K562 (cell line): ENCODE results near the gene RCC1. TPM values are rescaled to one million over a fixed set of nuclear protein-coding genes. Genes with fewer than 3 reads are reported as not detected.

Experiments used
- ATF7 ChIP-seq: fragments of 450-650 bp; IDR thresholded peaks from 2 replicates; pipeline ENCODE4 v1.7.1; 2014; ENCODE audit warnings: mild to moderate bottlenecking, moderate library complexity
- BRCA1 ChIP-seq, 2 experiments: fragments of 450-650 bp in 1 of 2; sonication (generic) in 1 of 2; formaldehyde crosslinking in 1 of 2; IDR thresholded peaks; 2 replicates each; pipeline versions ENCODE4 v1.5.0 to v1.6.1; 2017 to 2020; ENCODE audit warnings: mild to moderate bottlenecking in 1 of 2, missing genetic modification reagents in 1 of 2
- CREB1 ChIP-seq, 2 experiments: sonication (generic) in 1 of 2; formaldehyde crosslinking in 1 of 2; IDR thresholded peaks; 2 replicates each; pipeline versions ENCODE4 v1.6.1 to v1.8.0; 2012 to 2022; ENCODE audit warnings: inconsistent platforms in 1 of 2, mild to moderate bottlenecking in 1 of 2, missing genetic modification reagents in 1 of 2, moderate library complexity in 1 of 2
- DLX4 ChIP-seq: fragments of 250-450 bp; sonication (Bioruptor Pico); IDR thresholded peaks from 2 replicates; pipeline ENCODE4 v1.6.1; 2021; ENCODE audit warnings: mild to moderate bottlenecking
- E2F3 ChIP-seq: fragments of 250-450 bp; sonication (Bioruptor Pico); IDR thresholded peaks from 2 replicates; pipeline ENCODE4 v1.4.0; 2020; ENCODE audit warnings: mild to moderate bottlenecking
- E2F6 ChIP-seq, 2 experiments: IDR thresholded peaks; 2 replicates each; pipeline ENCODE4 v1.6.1; 2011; ENCODE audit warnings: borderline replicate concordance in 1 of 2, control low read depth in 1 of 2, low read depth in 1 of 2, low read length in 1 of 2, mild to moderate bottlenecking in 1 of 2, mixed read lengths in 1 of 2, moderate library complexity in 1 of 2; ENCODE audit not compliant: insufficient read depth in 1 of 2, insufficient read length in 1 of 2, poor library complexity in 1 of 2, severe bottlenecking in 1 of 2; ENCODE audit errors: extremely low read depth in 1 of 2
- ELF1 ChIP-seq: fragments of 200-800 bp; sonication (Bioruptor generic); IDR thresholded peaks from 2 replicates; pipeline ENCODE4 v1.6.1; 2016; ENCODE audit warnings: missing genetic modification characterization, missing compliant biosample characterization
- EP400 ChIP-seq: fragments of 450-650 bp; IDR thresholded peaks from 2 replicates; pipeline ENCODE4 v1.6.1; 2017; ENCODE audit warnings: antibody characterized with exemption, mild to moderate bottlenecking, moderate library complexity
- EZH2 ChIP-seq: IDR thresholded peaks from 2 replicates; pipeline ENCODE4 v1.6.1; 2012; ENCODE audit warnings: low read depth, mild to moderate bottlenecking, inconsistent platforms, low read length, borderline replicate concordance
- HDGF ChIP-seq: fragments of 450-650 bp; IDR thresholded peaks from 2 replicates; pipeline ENCODE4 v1.6.1; 2016
- HMGN3 ChIP-seq: IDR thresholded peaks from 2 replicates; pipeline ENCODE4 v1.6.1; 2011; ENCODE audit warnings: borderline replicate concordance, low read depth, mild to moderate bottlenecking, mixed read lengths, low read length; ENCODE audit not compliant: insufficient read length; ENCODE audit errors: extremely low read depth
- KHSRP ChIP-seq: fragments of 450-650 bp; IDR thresholded peaks from 2 replicates; pipeline ENCODE4 v1.6.1; 2017
- MTF1 ChIP-seq: fragments of 250-450 bp; sonication (Bioruptor Pico); IDR thresholded peaks from 2 replicates; pipeline ENCODE4 v1.9.0; 2021; ENCODE audit warnings: moderate library complexity, mild to moderate bottlenecking, inconsistent platforms, borderline replicate concordance
- MYC ChIP-seq, 2 experiments: fragments of 250-450 bp in 1 of 2; sonication (Bioruptor Pico) in 1 of 2; IDR thresholded peaks; 2 replicates each; pipeline versions ENCODE4 v1.5.1 to v1.6.1; 2012 to 2021; ENCODE audit warnings: low read depth in 2 of 2, borderline replicate concordance in 1 of 2, improper control_type of control experiment in 1 of 2, low read length in 1 of 2, mild to moderate bottlenecking in 1 of 2, moderate library complexity in 1 of 2
- NFRKB ChIP-seq: fragments of 450-650 bp; IDR thresholded peaks from 2 replicates; pipeline ENCODE4 v1.6.1; 2016; ENCODE audit warnings: low read depth
- NONO ChIP-seq, 2 experiments: fragments of 200-400 bp in 1 of 2; fragments of 450-650 bp in 1 of 2; formaldehyde crosslinking in 1 of 2; IDR thresholded peaks; 2 replicates each; pipeline ENCODE4 v1.6.1; 2017; ENCODE audit warnings: low read depth in 2 of 2, mild to moderate bottlenecking in 2 of 2, moderate library complexity in 2 of 2, low read length in 1 of 2
- NR3C1 ChIP-seq: sonication (generic); formaldehyde crosslinking; IDR thresholded peaks from 2 replicates; pipeline ENCODE4 v1.8.1; 2022; ENCODE audit warnings: missing genetic modification reagents
- NR4A1 ChIP-seq, 2 experiments: fragments of 250-450 bp in 1 of 2; fragments of 450-650 bp in 1 of 2; sonication (Bioruptor Pico) in 1 of 2; IDR thresholded peaks; 2 replicates each; pipeline versions ENCODE4 v1.4.0 to v1.6.1; 2016 to 2020; ENCODE audit warnings: mild to moderate bottlenecking in 2 of 2, missing compliant biosample characterization in 1 of 2, missing genetic modification characterization in 1 of 2, moderate library complexity in 1 of 2
- SMAD2 ChIP-seq: fragments of 150-350 bp; IDR thresholded peaks from 2 replicates; pipeline ENCODE4 v1.6.1; 2014; ENCODE audit warnings: low read depth, mild to moderate bottlenecking, low read length
- SNRNP70 ChIP-seq: fragments of 200-400 bp; formaldehyde crosslinking; optimal IDR thresholded peaks from 2 replicates; pipeline ENCODE3; 2017; ENCODE audit warnings: low read depth, low read length
- THAP7 ChIP-seq: fragments of 250-450 bp; sonication (Bioruptor Pico); IDR thresholded peaks from 2 replicates; pipeline ENCODE4 v1.5.0; 2021
- TRIM24 ChIP-seq, 2 experiments: fragments of 450-650 bp; IDR thresholded peaks; 2 replicates each; pipeline ENCODE4 v1.6.1; 2016
- U2AF1 ChIP-seq: fragments of 200-400 bp; formaldehyde crosslinking; optimal IDR thresholded peaks from 2 replicates; pipeline ENCODE3; 2017; ENCODE audit warnings: mild to moderate bottlenecking, low read depth, low read length, moderate library complexity
- ZBTB17 ChIP-seq: fragments of 450-650 bp; formaldehyde crosslinking; IDR thresholded peaks from 2 replicates; pipeline ENCODE4 v1.4.0; 2020; ENCODE audit warnings: mild to moderate bottlenecking
- ZBTB7A ChIP-seq: IDR thresholded peaks from 2 replicates; pipeline ENCODE4 v1.6.1; 2011; ENCODE audit warnings: low read depth, mild to moderate bottlenecking, low read length, moderate library complexity, borderline replicate concordance; ENCODE audit not compliant: control insufficient read depth
- ZNF584 ChIP-seq: fragments of 200-800 bp; sonication (Bioruptor generic); IDR thresholded peaks from 2 replicates; pipeline ENCODE4 v1.6.1; 2016; ENCODE audit warnings: low read depth, mild to moderate bottlenecking, missing genetic modification characterization, missing compliant biosample characterization
- polyA plus RNA-seq, 8 experiments: library from polyadenylated mRNA; depleted of rRNA in 4 of 8; stranded (reverse) in 5 of 8; unstranded in 3 of 8; fragments of >200 nt; fragmentation: Nextera tagmentation in 2 of 8; fragmentation: Illumina TruSeq in 1 of 8; extraction: Ambion mirVana in 2 of 8; extraction: Trizol in 1 of 8; gene quantifications; 2 replicates each; pipeline versions ENCODE4 v1.2.1 to v1.2.3, GENCODE V29; 2011 to 2014; ENCODE audit warnings: inconsistent platforms in 1 of 8, missing spikeins in 1 of 8
- total RNA-seq, 7 experiments: library from RNA; depleted of rRNA in 6 of 7; stranded (reverse); fragments of >200 nt in 6 of 7; fragmentation: Illumina TruSeq in 2 of 7; extraction: Trizol in 2 of 7; gene quantifications; 2 replicates each; pipeline versions ENCODE4 v1.2.1 to v1.2.3, GENCODE V29; 2011 to 2021; ENCODE audit warnings: low replicate concordance in 1 of 7

The RCC1 gene
- total and polyA plus RNA-seq, 9 of the 15 experiments (the other 6 are each of a cell fraction or from before 2014, with no cell fraction given) = 16.4 to 202 (median 107) TPM

- TF ChIP-seq NR4A1 (CRISPR knock-in tag; IDR thresholded peaks at IDR 0.05) (no peak), NR4A1 (tag; IDR thresholded peaks at IDR 0.05) (no peak), DLX4 (CRISPR knock-in tag) (no peak), E2F6 (IDR thresholded peaks at IDR 0.05; ENCODE audit: borderline replicate concordance in 1 of 2, extremely low read depth in 1 of 2, insufficient read depth in 1 of 2, insufficient read length in 1 of 2, low read depth in 1 of 2, low read length in 1 of 2, poor library complexity in 1 of 2, severe bottlenecking in 1 of 2) (no peak), E2F3 (CRISPR knock-in tag) (no peak), NFRKB (no peak), ATF7 (no peak), SNRNP70 (peak; percentile 50), ZBTB17 (CRISPR knock-in tag) (0 out of 2 replicates have a peak, but pooled peaks have one; percentile 13), ZNF584 (no peak), SMAD2 (no peak), ZBTB7A (no peak), HDGF (no peak), ELF1 (no peak), HMGN3 (no peak), CREB1 (IDR thresholded peaks at IDR 0.05) (no peak; the same call in 1 of the 2 replicates), CREB1 (CRISPR knock-in tag; IDR thresholded peaks at IDR 0.05) (no peak), EP400 (0 out of 2 replicates have a peak, but pooled peaks have one; percentile 17), MTF1 (CRISPR knock-in tag) (no peak), KHSRP (peak; percentile 57; the same call in 1 of the 2 replicates), NONO (IDR thresholded peaks at IDR 0.05; ENCODE audit: low read depth in 2 of 2, low read length in 1 of 2) (no peak), NR3C1 (CRISPR knock-in tag) (no peak), U2AF1 (no peak), TRIM24 (IDR thresholded peaks at IDR 0.05) (no peak), BRCA1 (IDR thresholded peaks at IDR 0.05) (no peak), BRCA1 (CRISPR knock-in tag; IDR thresholded peaks at IDR 0.05) (no peak), EZH2 (no peak), THAP7 (CRISPR knock-in tag) (no peak), MYC (IDR thresholded peaks at IDR 0.05; ENCODE audit: low read depth, low read length) (peak; percentile 29; the same call in 1 of the 2 replicates), MYC (CRISPR knock-in tag; IDR thresholded peaks at IDR 0.05; ENCODE audit: borderline replicate concordance, low read depth) (no peak; the same call in 1 of the 2 replicates)
Observed at GRCh38 chr1:28508435-28508754, 2.6 kb downstream of the RCC1 start (continued).
